Measurements from ENCODE around the gene PLXNA4.

PLXNA4 gene

GRCh38 chr7:132560825-132561529, 15.3 kb downstream of the PLXNA4 start:
- POLR2A ChIA-PET (ENCODE audit: low non-redundant PET) = no interaction called here
- no peak overlapping the region for H3K27ac ChIP-seq
- DNase-seq (ENCODE audit: low spot score) = no peak
- CTCF ChIA-PET = no interaction called here
- TF ChIP-seq, protein P1, sequence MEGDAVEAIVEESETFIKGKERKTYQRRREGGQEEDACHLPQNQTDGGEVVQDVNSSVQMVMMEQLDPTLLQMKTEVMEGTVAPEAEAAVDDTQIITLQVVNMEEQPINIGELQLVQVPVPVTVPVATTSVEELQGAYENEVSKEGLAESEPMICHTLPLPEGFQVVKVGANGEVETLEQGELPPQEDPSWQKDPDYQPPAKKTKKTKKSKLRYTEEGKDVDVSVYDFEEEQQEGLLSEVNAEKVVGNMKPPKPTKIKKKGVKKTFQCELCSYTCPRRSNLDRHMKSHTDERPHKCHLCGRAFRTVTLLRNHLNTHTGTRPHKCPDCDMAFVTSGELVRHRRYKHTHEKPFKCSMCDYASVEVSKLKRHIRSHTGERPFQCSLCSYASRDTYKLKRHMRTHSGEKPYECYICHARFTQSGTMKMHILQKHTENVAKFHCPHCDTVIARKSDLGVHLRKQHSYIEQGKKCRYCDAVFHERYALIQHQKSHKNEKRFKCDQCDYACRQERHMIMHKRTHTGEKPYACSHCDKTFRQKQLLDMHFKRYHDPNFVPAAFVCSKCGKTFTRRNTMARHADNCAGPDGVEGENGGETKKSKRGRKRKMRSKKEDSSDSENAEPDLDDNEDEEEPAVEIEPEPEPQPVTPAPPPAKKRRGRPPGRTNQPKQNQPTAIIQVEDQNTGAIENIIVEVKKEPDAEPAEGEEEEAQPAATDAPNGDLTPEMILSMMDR (conservative IDR thresholded peaks at IDR 0.05; ENCODE audit: low read depth) = no peak

GRCh38 chr7:132560105-132560504, 16.2 kb downstream of the PLXNA4 start:
- TF ChIP-seq, protein P1 (conservative IDR thresholded peaks at IDR 0.05; ENCODE audit: low read depth) = no peak
- CTCF ChIA-PET = interaction anchor here (0.6 kb wide), 1 partner anchor 1580 kb away, joined by 4 read pairs; no protein-coding TSS in a partner anchor
- no peak overlapping the region for H3K27ac ChIP-seq
- POLR2A ChIA-PET (ENCODE audit: low non-redundant PET) = no interaction called here
- no peak for DNase-seq (ENCODE audit: low spot score)

GRCh38 chr7:132558815-132559214, 17.5 kb downstream of the PLXNA4 start:
- ChIA-PET CTCF (no interaction called here), POLR2A (ENCODE audit: low non-redundant PET) (no interaction called here)
- DNase-seq (ENCODE audit: low spot score) = no peak
- no peak overlapping the region for H3K27ac ChIP-seq
- TF ChIP-seq, protein P1 (conservative IDR thresholded peaks at IDR 0.05; ENCODE audit: low read depth) = no peak

GRCh38 chr7:132557489-132558044, 18.7 kb downstream of the PLXNA4 start:
- no peak overlapping the region for H3K27ac ChIP-seq
- DNase-seq (ENCODE audit: low spot score) = no peak
- CTCF ChIA-PET = interaction anchor here (1.5 kb wide), 1 partner anchor 612 kb away, joined by 5 read pairs; no protein-coding TSS in a partner anchor
- POLR2A ChIA-PET (ENCODE audit: low non-redundant PET) = no interaction called here
- TF ChIP-seq, protein P1 (conservative IDR thresholded peaks at IDR 0.05; ENCODE audit: low read depth) = no peak

GRCh38 chr7:132554446-132554845, 21.8 kb downstream of the PLXNA4 start:
- TF ChIP-seq, protein P1 (conservative IDR thresholded peaks at IDR 0.05; ENCODE audit: low read depth) = no peak
- H3K27ac ChIP-seq = no peak overlapping the region
- DNase-seq (ENCODE audit: low spot score) = no peak
- ChIA-PET CTCF (interaction anchor here (0.5 kb wide), 1 partner anchor 879 kb away, joined by 3 read pairs; no protein-coding TSS in a partner anchor), POLR2A (ENCODE audit: low non-redundant PET) (no interaction called here)

- ChIA-PET POLR2A (ENCODE audit: low non-redundant PET) (no interaction called here), CTCF (no interaction called here)
- no peak for DNase-seq (ENCODE audit: low spot score)
- no peak overlapping the region for H3K27ac ChIP-seq
- TF ChIP-seq, protein P1 (conservative IDR thresholded peaks at IDR 0.05; ENCODE audit: low read depth) = no peak
Measured at GRCh38 chr7:132553031-132553430, 23.2 kb downstream of the PLXNA4 start.
